H9 (cell line): Measurements from ENCODE around the gene BRD7. TPM values are rescaled to one million over a fixed set of nuclear protein-coding genes. Genes with fewer than 3 reads are reported as not detected.

Experiments used
- DNase-seq: peaks from one replicate; pipeline ENCODE4 v3.0.0-alpha.2; 2017
- H2AFZ ChIP-seq: one replicate; pipeline ENCODE4 v1.6.1; 2013; ENCODE audit warnings: mild to moderate bottlenecking, low read length, control low read depth, moderate library complexity
- H2AK5ac ChIP-seq: 2 replicates; pipeline ENCODE4 v1.6.1; 2013; ENCODE audit warnings: low read length, control low read depth, mixed read lengths; ENCODE audit not compliant: insufficient read length
- H2BK120ac ChIP-seq: one replicate; pipeline ENCODE4 v1.6.1; 2013; ENCODE audit warnings: low read depth, mild to moderate bottlenecking, low read length, control low read depth, inconsistent platforms; ENCODE audit not compliant: poor library complexity, severe bottlenecking
- H2BK12ac ChIP-seq: 2 replicates; pipeline ENCODE4 v1.6.1; 2013; ENCODE audit warnings: low read length, control low read depth, mixed read lengths, low read depth; ENCODE audit not compliant: insufficient read length
- H2BK15ac ChIP-seq: 2 replicates; pipeline ENCODE4 v1.6.1; 2013; ENCODE audit warnings: low read depth, low read length, control low read depth
- H2BK20ac ChIP-seq: one replicate; pipeline ENCODE4 v1.6.1; 2013; ENCODE audit warnings: low read depth, mild to moderate bottlenecking, low read length, control low read depth, inconsistent platforms; ENCODE audit not compliant: poor library complexity, severe bottlenecking
- H2BK5ac ChIP-seq: 2 replicates; pipeline ENCODE4 v1.6.1; 2013; ENCODE audit warnings: low read length, control low read depth, mixed read lengths; ENCODE audit not compliant: insufficient read length
- H3K14ac ChIP-seq: 2 replicates; pipeline ENCODE4 v1.6.1; 2013; ENCODE audit warnings: low read length, control low read depth; ENCODE audit not compliant: insufficient read depth
- H3K18ac ChIP-seq: 2 replicates; pipeline ENCODE4 v1.6.1; 2013; ENCODE audit warnings: low read depth, mild to moderate bottlenecking, mixed read lengths, low read length, control low read depth; ENCODE audit not compliant: insufficient read length
- H3K23ac ChIP-seq: 2 replicates; pipeline ENCODE4 v1.6.1; 2013; ENCODE audit warnings: low read length, control low read depth, mixed read lengths, low read depth; ENCODE audit not compliant: insufficient read length
- H3K23me2 ChIP-seq: 2 replicates; pipeline ENCODE4 v1.6.1; 2013; ENCODE audit warnings: low read depth, mild to moderate bottlenecking, mixed read lengths, low read length, control low read depth; ENCODE audit not compliant: insufficient read length, poor library complexity, severe bottlenecking
- H3K27ac ChIP-seq: 2 replicates; pipeline ENCODE4 v1.5.1; 2013; ENCODE audit warnings: low read length, control low read depth, mixed read lengths, low read depth; ENCODE audit not compliant: insufficient read length
- H3K27me3 ChIP-seq: 2 replicates; pipeline ENCODE4 v1.6.1; 2013; ENCODE audit warnings: low read length, control low read depth, inconsistent platforms; ENCODE audit not compliant: insufficient read depth
- H3K4ac ChIP-seq: 2 replicates; pipeline ENCODE4 v1.6.1; 2013; ENCODE audit warnings: low read depth, mild to moderate bottlenecking, control low read depth, inconsistent platforms, low read length, moderate library complexity
- H3K4me1 ChIP-seq: 2 replicates; pipeline ENCODE4 v1.6.1; 2013; ENCODE audit warnings: low read length, control low read depth, inconsistent platforms; ENCODE audit not compliant: insufficient read depth
- H3K4me2 ChIP-seq: 2 replicates; pipeline ENCODE4 v1.6.1; 2013; ENCODE audit warnings: low read length, control low read depth, mixed read lengths; ENCODE audit not compliant: insufficient read length, insufficient read depth
- H3K56ac ChIP-seq: 2 replicates; pipeline ENCODE4 v1.6.1; 2013; ENCODE audit warnings: low read depth, mild to moderate bottlenecking, mixed read lengths, low read length, control low read depth; ENCODE audit not compliant: insufficient read length
- H3K79me1 ChIP-seq: 2 replicates; pipeline ENCODE4 v1.6.1; 2013; ENCODE audit warnings: low read depth, mild to moderate bottlenecking, moderate library complexity, low read length, control low read depth, inconsistent platforms; ENCODE audit not compliant: insufficient read depth, poor library complexity, severe bottlenecking
- H3K79me2 ChIP-seq: 2 replicates; pipeline ENCODE4 v1.6.1; 2013; ENCODE audit warnings: low read length, control low read depth, inconsistent platforms; ENCODE audit not compliant: insufficient read depth
- H3K9ac ChIP-seq: 2 replicates; pipeline ENCODE4 v1.6.1; 2013; ENCODE audit warnings: low read length, control low read depth, mixed read lengths; ENCODE audit not compliant: insufficient read length; ENCODE audit errors: extremely low read depth
- H3K9me3 ChIP-seq: one replicate; pipeline ENCODE4 v1.6.1; 2013; ENCODE audit warnings: low read depth, low read length, inconsistent platforms; ENCODE audit not compliant: control insufficient read depth
- H3T11ph ChIP-seq: one replicate; pipeline ENCODE4 v1.6.1; 2013; ENCODE audit warnings: mild to moderate bottlenecking, low read length, control low read depth, inconsistent platforms
- H4K20me1 ChIP-seq: one replicate; pipeline ENCODE4 v1.6.1; 2013; ENCODE audit not compliant: control insufficient read depth, insufficient read length, insufficient read depth
- H4K5ac ChIP-seq: 2 replicates; pipeline ENCODE4 v1.6.1; 2013; ENCODE audit warnings: low read depth, mild to moderate bottlenecking, mixed read lengths, low read length, control low read depth; ENCODE audit not compliant: insufficient read length
- H4K8ac ChIP-seq: replicated peaks from 2 replicates; pipeline ENCODE4 v1.6.1; 2013; ENCODE audit warnings: low read length, control low read depth, mixed read lengths, low read depth; ENCODE audit not compliant: insufficient read length
- H4K91ac ChIP-seq: 2 replicates; pipeline ENCODE4 v1.6.1; 2013; ENCODE audit warnings: low read depth, mild to moderate bottlenecking, moderate library complexity, mixed read lengths, low read length, control low read depth; ENCODE audit not compliant: insufficient read length
- H3K27ac Mint-ChIP-seq, 3 experiments: 2 replicates in 2 of 3; 3 replicates in 1 of 3; pipeline ENCODE4 v1.8.0; 2020 to 2021; ENCODE audit warnings: mixed read lengths in 3 of 3, mild to moderate bottlenecking in 1 of 3, moderate library complexity in 1 of 3
- H3K27me3 Mint-ChIP-seq: 2 replicates; pipeline ENCODE4 v1.8.0; 2021; ENCODE audit warnings: low read depth, mild to moderate bottlenecking, moderate library complexity, mixed read lengths
- H3K36me3 Mint-ChIP-seq, 3 experiments: 2 replicates in 2 of 3; 3 replicates in 1 of 3; pipeline ENCODE4 v1.8.0; 2020 to 2021; ENCODE audit warnings: low read depth in 3 of 3, mixed read lengths in 3 of 3; ENCODE audit not compliant: insufficient read depth in 1 of 3
- H3K4me1 Mint-ChIP-seq, 2 experiments: 2 replicates each; pipeline ENCODE4 v1.8.0; 2020; ENCODE audit warnings: mixed read lengths in 2 of 2
- H3K4me3 Mint-ChIP-seq, 2 experiments: 2 replicates in 1 of 2; 3 replicates in 1 of 2; pipeline ENCODE4 v1.8.0; 2020 to 2021; ENCODE audit warnings: mild to moderate bottlenecking in 2 of 2, mixed read lengths in 2 of 2, moderate library complexity in 1 of 2
- H3K9me3 Mint-ChIP-seq, 2 experiments: 2 replicates in 1 of 2; 3 replicates in 1 of 2; pipeline ENCODE4 v1.8.0; 2020; ENCODE audit warnings: mild to moderate bottlenecking in 2 of 2, mixed read lengths in 2 of 2, moderate library complexity in 1 of 2
- CTCF ChIP-seq: fragments of 200-600 bp; sonication (generic); conservative IDR thresholded peaks from 3 replicates; pipeline ENCODE4 v1.8.0; 2021; ENCODE audit warnings: antibody characterized with exemption, mild to moderate bottlenecking
- WGBS: extraction: QIAGEN DNeasy Blood & Tissue Kit; methylation state at CpG from one replicate; pipeline ENCODE4 v1.1.7; 2013; ENCODE audit warnings: missing lambda C conversion rate, low lambda C conversion rate, mixed read lengths; ENCODE audit not compliant: insufficient read length; ENCODE audit errors: extremely low coverage; 5-methylcytosine and 5-hydroxymethylcytosine counted together
- total RNA-seq: library from RNA; stranded (reverse); gene quantifications from 2 replicates; pipeline ENCODE4 v1.2.1, GENCODE V29; 2021

Gene BRD7
- total RNA-seq, 1 experiment from 2014 or later = 112 TPM

- Histone ChIP-seq H2BK20ac (no peak overlapping the region), H3K18ac (no peak overlapping the region), H3K56ac (no peak overlapping the region), H3K4ac (no peak overlapping the region), H3K23me2 (no peaks in the 10 kb centered on the region), H3T11ph (no peak overlapping the region), H4K20me1 (no peaks in the 10 kb centered on the region), H2BK120ac (no peak overlapping the region), H3K14ac (no peak overlapping the region), H2BK5ac (no peak overlapping the region), H2BK15ac (no peak overlapping the region), H3K9me3 (no peaks in the 10 kb centered on the region), H4K91ac (no peak overlapping the region), H3K4me1 (0 out of 2 replicates have a peak, but pooled peaks cover 2% of the 10 kb centered on the region), H3K9ac (no peak overlapping the region), H3K79me1 (no peaks in the 10 kb centered on the region), H3K27me3 (no peaks in the 10 kb centered on the region), H2AFZ (no peak overlapping the region), H3K27ac (no peak overlapping the region), H4K8ac (no peak overlapping the region), H2AK5ac (no peak overlapping the region), H4K5ac (no peak overlapping the region), H3K23ac (no peak overlapping the region), H2BK12ac (no peak overlapping the region), H3K4me2 (no peak overlapping the region), H3K79me2 (no peaks in the 10 kb centered on the region)
- peaks cover 0 to 2% of the 10 kb centered on the region in 2 experiments; a peak in 2 of 5 replicates for H3K9me3 Mint-ChIP-seq
- no CpG with 5 or more reads among the region's 18 CpGs for whole genome bisulfite sequencing
- peaks cover 0 to 5% (median 0%) of the 10 kb centered on the region in 3 experiments; a peak in 3 of 7 replicates for H3K36me3 Mint-ChIP-seq
- TF ChIP-seq CTCF = no peak
- no peak for DNase-seq
- H3K27me3 Mint-ChIP-seq = no peaks in the 10 kb centered on the region; the same call in 1 of the 2 replicates
- H3K4me3 Mint-ChIP-seq = no peak overlapping the region
- H3K4me1 Mint-ChIP-seq = peaks cover 5 to 12% of the 10 kb centered on the region in 2 experiments
- H3K27ac Mint-ChIP-seq = peak overlapping the region in 1 of 3 experiments; percentile 40; a peak in 1 of 7 replicates
These were observed 94.3 kb downstream of the BRD7 start for GRCh38 chr16:50274326-50275097.
